HFF-Myc (cell line): ENCODE data around the gene SPOPL.

Experiments
- DNase-seq: peaks from one replicate; pipeline ENCODE4 v3.0.0-alpha.2; 2011; ENCODE audit warnings: low read depth; ENCODE audit errors: extremely low read depth
- H3K4me3 ChIP-seq: replicated peaks from 2 replicates; pipeline ENCODE4 v1.5.1; 2011; ENCODE audit warnings: low read depth, mild to moderate bottlenecking, control low read depth, low read length
- TF ChIP-seq, protein P1 (sequence below): IDR thresholded peaks from 2 replicates; pipeline ENCODE4 v1.5.1; 2012; ENCODE audit warnings: mild to moderate bottlenecking, low read depth, low read length, control low read depth; ENCODE audit errors: missing control alignments

SPOPL gene

GRCh38 chr2:138468617-138469016, 33.0 kb upstream of the SPOPL start:
- TF ChIP-seq, protein P1, sequence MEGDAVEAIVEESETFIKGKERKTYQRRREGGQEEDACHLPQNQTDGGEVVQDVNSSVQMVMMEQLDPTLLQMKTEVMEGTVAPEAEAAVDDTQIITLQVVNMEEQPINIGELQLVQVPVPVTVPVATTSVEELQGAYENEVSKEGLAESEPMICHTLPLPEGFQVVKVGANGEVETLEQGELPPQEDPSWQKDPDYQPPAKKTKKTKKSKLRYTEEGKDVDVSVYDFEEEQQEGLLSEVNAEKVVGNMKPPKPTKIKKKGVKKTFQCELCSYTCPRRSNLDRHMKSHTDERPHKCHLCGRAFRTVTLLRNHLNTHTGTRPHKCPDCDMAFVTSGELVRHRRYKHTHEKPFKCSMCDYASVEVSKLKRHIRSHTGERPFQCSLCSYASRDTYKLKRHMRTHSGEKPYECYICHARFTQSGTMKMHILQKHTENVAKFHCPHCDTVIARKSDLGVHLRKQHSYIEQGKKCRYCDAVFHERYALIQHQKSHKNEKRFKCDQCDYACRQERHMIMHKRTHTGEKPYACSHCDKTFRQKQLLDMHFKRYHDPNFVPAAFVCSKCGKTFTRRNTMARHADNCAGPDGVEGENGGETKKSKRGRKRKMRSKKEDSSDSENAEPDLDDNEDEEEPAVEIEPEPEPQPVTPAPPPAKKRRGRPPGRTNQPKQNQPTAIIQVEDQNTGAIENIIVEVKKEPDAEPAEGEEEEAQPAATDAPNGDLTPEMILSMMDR = no peak
- no peak for DNase-seq
- no peak overlapping the region for H3K4me3 ChIP-seq

DNA sequence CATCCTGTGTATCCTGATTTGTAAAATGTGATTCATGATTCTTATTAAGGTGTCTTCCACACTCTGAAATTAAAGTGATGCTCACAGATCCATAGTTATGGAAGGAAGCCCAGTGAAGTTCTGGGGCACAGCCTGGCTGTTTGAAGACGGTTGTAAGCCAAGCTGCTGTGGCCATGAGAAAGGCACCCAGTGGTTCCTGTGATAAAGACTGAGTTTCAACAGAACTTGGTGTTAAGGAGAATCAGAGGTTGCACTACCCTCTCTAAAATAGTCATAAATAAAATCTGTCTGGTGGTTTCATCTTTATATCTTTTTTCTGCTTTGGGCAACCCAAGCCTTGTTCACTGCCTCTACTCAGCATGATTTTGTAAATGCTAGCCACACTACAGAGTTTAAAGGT, 32.2 kb upstream of the SPOPL start:
- TF ChIP-seq, protein P1 = no peak
- DNase-seq = no peak
- H3K4me3 ChIP-seq = no peak overlapping the region

DNA sequence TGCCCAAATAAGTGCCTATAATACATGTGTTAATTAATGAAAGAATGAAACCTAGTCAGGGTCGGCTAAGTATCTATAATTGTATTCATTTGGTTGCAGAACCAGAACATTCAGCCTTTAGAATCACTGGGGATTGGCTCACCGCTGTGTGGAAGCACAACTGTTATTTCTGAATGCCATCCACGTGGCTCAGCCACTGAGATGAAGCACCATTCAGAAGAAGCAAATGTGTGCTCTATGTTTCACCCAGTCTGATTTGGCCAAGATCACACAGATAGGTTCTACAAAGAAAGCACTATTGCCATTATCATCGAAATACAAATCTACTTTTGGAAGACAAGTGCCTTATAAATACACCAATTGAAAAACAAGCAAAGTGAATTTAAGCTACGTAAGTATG, 30.6 kb upstream of the SPOPL start:
- TF ChIP-seq, protein P1 = no peak
- DNase-seq = no peak
- H3K4me3 ChIP-seq = no peak overlapping the region

DNA sequence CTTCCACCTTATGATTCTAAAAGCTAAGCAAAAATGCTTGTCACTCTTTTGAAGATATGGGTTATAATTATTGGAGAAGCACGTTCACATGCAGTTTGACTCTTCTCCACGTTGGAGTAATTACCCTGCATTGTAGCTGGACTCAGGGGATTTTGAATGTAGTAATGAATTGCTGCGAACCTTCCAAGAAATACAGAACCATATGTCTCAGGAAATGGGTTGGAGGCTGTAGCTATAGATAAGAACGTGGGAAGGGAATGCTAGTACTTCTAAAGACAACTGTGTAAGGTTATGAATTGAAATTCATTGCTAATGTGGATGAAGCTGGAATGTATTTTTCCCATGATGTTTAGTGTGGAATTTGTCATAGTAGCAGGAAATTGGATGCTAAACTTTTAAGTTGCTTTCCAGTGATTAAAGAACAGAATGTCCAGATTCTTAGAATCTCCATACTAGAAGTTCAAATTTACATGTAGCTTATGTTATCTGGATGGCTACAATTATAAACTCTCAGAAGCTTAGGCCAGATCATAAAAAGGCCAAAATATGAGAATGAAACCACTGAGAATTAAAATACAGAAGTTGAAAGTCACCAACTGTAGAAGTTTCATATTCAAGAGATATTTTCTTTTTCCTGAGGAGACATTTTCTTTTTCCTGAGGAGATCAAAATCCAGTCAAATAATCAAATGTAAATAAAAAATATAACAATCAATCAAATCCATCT, 27.3 kb upstream of the SPOPL start:
- no peak for DNase-seq
- no peak overlapping the region for H3K4me3 ChIP-seq
- TF ChIP-seq, protein P1 = no peak

DNA sequence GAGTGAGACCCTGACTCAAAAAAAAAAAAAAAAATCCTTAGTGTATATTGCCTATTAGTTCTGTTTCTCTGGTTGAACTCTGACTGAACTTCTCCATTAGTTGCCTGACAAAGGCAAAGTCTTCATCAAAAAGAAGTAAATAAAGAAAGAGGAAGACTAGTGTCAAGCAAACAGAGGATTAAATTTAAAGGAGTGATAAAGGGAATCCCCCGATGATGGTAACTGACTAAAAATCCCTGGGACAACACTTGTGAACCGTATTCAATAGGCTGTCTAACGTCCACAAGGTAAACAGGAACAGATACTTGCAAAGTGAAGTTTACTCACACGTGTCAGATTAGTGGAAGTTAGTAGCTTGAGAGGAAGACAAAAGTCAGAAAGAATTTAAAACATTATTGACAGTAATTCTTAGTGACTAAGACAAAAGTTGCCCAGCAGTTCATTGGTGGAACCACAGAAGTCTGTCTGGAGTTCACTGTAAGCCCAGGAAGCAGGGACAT, 26.2 kb upstream of the SPOPL start:
- H3K4me3 ChIP-seq = no peak overlapping the region
- DNase-seq = no peak
- TF ChIP-seq, protein P1 = no peak

- no peak for DNase-seq
- no peak overlapping the region for H3K4me3 ChIP-seq
- TF ChIP-seq, protein P1 = no peak
Observed at GRCh38 chr2:138476186-138476585, 25.4 kb upstream of the SPOPL start.
